ENCODE results near the gene VGLL3.

The VGLL3 gene

DNA sequence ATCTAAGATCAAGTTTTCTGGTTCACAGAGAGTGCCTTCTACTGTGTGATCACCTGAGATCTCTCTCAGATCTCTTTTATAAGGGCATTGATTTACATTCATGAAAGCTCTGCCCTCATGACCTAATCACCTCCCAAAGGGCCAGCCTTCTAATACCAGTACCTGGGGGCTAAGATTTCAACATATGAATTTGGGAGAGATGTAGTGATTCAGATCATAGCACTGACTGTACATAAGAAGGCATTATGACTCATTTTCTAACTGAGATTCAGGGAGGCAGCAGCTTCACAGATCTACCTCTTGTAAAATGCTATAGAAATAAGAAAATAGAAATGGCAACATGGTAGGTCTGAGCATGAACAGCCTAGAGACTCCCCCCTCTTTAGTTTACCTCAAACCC, 39.6 kb downstream of the VGLL3 start:
- TF ChIP-seq, protein P1, sequence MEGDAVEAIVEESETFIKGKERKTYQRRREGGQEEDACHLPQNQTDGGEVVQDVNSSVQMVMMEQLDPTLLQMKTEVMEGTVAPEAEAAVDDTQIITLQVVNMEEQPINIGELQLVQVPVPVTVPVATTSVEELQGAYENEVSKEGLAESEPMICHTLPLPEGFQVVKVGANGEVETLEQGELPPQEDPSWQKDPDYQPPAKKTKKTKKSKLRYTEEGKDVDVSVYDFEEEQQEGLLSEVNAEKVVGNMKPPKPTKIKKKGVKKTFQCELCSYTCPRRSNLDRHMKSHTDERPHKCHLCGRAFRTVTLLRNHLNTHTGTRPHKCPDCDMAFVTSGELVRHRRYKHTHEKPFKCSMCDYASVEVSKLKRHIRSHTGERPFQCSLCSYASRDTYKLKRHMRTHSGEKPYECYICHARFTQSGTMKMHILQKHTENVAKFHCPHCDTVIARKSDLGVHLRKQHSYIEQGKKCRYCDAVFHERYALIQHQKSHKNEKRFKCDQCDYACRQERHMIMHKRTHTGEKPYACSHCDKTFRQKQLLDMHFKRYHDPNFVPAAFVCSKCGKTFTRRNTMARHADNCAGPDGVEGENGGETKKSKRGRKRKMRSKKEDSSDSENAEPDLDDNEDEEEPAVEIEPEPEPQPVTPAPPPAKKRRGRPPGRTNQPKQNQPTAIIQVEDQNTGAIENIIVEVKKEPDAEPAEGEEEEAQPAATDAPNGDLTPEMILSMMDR (conservative IDR thresholded peaks at IDR 0.05; ENCODE audit: low read length): no peak
- DNase-seq (ENCODE audit: low read depth): peak; percentile 59
- H3K4me3 ChIP-seq (ENCODE audit: low read length): no peak overlapping the region

DNA sequence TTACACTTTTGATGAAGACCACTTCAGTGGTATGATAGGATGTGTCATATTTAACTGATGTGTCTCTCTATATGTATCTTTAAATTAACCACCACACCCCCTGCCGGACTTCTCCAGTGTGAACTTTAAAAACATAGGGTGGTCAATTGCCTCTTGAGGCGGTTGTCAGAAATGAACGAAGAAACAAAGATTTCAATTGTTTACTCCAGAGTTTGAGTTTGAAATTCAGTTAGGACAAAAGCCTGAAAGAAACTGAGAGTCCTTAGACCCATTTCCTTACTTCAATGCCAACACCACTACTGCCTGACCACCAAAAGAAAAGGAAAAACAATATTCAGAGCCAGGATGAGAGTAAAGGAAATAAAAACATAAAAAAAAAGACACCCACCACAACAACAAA, 40.2 kb downstream of the VGLL3 start:
- TF ChIP-seq, protein P1 (conservative IDR thresholded peaks at IDR 0.05; ENCODE audit: low read length): no peak
- no peak overlapping the region for H3K4me3 ChIP-seq (ENCODE audit: low read length)
- DNase-seq (ENCODE audit: low read depth): no peak

DNA sequence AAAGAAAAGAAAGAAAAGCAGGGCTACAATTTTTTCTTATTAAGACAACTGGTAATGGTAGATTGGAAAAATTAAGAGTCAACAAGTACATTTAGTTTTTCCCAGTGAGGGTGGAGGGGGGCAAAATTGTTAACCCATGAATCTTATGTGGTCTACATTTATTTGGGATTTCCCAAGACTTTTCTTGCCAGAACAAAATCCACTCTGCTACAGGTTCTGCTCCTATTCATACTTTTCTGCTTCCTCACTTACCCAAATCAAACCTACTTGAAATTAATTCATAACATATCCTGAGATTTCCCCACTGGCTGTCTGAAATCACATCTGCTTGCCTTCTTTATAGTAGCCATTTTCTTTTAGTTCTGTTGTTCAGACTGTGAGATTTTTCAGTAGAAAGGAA, 41.1 kb downstream of the VGLL3 start:
- peak; percentile 79 for DNase-seq (ENCODE audit: low read depth)
- no peak overlapping the region for H3K4me3 ChIP-seq (ENCODE audit: low read length)
- TF ChIP-seq, protein P1 (conservative IDR thresholded peaks at IDR 0.05; ENCODE audit: low read length): no peak

DNA sequence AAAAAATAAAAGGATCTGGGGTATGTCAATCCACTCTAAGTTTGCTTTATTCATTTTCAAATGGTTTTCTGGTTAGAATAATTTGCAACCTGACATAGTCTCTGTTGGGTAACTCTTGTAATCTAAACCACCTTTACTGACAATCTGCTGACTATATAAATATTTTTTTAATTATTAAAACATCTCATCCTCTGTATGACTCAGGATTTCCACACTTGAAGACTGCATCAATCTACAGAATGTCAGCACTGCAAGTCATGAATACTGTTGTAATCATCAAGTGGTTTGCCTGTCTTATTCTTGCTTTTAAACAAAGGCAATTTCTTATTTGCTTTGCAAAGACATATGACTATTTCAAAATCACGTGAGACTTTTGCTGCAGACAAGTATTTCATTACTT, 42.1 kb downstream of the VGLL3 start:
- TF ChIP-seq, protein P1 (conservative IDR thresholded peaks at IDR 0.05; ENCODE audit: low read length): no peak
- DNase-seq (ENCODE audit: low read depth): peak; percentile 96
- H3K4me3 ChIP-seq (ENCODE audit: low read length): no peak overlapping the region

DNA sequence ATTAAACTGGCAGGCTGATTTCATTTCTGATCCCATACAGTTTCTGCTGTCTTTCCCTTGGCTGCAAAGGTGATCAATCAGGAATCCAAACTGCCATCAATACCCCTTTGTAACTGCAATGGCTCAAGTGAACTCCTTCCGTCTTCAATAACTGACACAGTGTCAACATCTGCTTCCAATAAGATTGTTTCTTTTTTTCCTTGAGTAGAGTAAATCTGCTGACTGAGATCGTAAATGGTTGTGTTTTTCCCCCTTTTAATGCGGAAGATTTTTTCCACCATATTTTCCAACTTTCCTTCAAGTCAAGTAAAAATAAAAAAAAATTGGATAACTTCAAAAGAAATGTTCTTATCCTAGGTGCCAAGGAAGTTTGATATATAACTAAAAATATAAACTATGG, 48.7 kb downstream of the VGLL3 start:
- TF ChIP-seq, protein P1 (conservative IDR thresholded peaks at IDR 0.05; ENCODE audit: low read length): no peak
- no peak overlapping the region for H3K4me3 ChIP-seq (ENCODE audit: low read length)
- no peak for DNase-seq (ENCODE audit: low read depth)

DNA sequence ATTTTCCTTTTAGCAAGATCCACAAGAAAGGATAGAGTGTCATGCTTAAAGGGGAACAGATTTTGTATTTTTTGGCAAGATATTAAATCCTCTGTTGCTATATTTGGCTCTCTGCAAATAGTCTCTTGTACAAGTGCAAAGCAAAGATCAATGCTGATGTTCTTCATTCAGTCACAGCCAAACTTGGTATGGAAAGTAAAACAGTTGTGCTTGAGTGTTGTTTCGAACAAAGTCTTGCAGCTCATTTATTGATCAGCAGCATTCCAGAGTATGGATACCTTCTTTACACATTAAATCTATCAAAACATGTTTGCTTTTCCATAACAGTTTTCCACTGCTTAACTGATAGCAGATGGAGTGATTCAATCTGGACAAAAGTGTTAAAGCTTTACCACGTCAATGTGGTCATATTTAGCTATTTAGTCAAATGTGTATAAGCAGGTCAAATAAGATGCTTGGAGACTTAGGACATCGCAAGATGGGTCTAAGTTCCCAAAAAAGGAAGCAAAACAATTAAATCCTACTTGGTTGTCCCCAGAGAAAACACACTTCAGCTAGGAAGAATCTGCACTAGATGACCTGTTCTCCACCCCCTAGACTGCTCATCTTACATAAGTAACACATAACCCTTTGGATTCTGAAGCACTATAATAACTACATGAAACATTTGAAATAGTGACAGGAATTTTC, 52.4 kb downstream of the VGLL3 start:
- H3K4me3 ChIP-seq (ENCODE audit: low read length): no peak overlapping the region
- TF ChIP-seq, protein P1 (conservative IDR thresholded peaks at IDR 0.05; ENCODE audit: low read length): no peak
- DNase-seq (ENCODE audit: low read depth): peak; percentile 98

DNA sequence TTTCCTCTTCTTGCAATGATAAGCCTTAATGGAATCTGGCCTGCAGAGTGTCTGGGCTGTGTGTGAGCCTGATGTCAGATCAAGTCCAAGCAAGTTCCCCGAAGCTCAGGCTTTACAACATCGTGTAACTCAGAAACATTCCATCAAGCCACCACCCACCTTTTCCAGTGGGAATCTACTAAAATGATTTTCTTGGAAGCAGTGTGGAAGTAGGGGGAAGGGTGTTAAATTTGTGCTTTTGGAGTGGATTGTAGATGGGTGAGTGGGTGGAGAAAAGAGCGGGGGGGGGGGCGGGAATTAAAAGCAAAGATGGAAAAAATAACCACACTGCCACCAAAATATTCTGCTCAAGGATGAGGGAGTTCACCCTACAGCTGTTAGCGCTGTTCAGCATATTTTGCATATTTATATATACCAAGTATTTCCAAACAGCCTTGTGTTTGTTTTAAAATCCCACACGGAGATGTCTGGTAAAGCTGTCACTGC, 53.6 kb downstream of the VGLL3 start:
- TF ChIP-seq, protein P1 (conservative IDR thresholded peaks at IDR 0.05; ENCODE audit: low read length): no peak
- DNase-seq (ENCODE audit: low read depth): peak; percentile 99
- H3K4me3 ChIP-seq (ENCODE audit: low read length): no peak overlapping the region

Data from AG10803 (cell line).